ENCODE results near the gene TXN.

Gene TXN

DNA sequence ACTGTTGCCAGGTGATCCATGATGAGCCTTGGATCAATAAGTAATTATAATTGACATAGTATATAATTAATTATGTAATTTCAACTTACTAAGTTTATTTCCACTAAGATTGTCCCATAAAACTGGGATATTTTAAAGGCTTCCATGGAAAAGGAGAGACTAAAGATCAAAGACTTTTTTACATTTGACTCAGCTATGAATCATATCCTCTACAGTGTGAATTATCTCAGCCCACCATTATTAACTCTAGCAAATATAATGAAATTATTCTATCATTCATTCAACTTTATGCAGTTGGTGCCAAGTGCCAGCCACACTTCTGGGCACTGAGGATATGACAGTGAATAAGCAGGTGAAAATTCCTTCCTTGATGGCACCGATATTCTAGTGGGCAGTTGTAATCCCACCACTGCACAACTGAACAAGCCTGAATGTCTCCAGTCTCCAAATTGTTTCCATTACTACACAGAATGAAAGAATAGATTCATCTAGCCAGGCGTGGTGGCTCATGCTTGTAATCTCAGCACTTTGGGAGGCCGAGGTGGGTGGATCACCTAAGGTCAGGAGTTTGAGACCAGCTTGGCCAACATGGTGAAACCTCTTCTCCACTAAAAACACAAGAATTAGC, 21.9 kb upstream of the TXN start:
- H3K4me3 ChIP-seq (replicated peaks; ENCODE audit: low read depth, low read length) = no peak overlapping the region
- TF ChIP-seq, protein P1, sequence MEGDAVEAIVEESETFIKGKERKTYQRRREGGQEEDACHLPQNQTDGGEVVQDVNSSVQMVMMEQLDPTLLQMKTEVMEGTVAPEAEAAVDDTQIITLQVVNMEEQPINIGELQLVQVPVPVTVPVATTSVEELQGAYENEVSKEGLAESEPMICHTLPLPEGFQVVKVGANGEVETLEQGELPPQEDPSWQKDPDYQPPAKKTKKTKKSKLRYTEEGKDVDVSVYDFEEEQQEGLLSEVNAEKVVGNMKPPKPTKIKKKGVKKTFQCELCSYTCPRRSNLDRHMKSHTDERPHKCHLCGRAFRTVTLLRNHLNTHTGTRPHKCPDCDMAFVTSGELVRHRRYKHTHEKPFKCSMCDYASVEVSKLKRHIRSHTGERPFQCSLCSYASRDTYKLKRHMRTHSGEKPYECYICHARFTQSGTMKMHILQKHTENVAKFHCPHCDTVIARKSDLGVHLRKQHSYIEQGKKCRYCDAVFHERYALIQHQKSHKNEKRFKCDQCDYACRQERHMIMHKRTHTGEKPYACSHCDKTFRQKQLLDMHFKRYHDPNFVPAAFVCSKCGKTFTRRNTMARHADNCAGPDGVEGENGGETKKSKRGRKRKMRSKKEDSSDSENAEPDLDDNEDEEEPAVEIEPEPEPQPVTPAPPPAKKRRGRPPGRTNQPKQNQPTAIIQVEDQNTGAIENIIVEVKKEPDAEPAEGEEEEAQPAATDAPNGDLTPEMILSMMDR (IDR thresholded peaks at IDR 0.05; ENCODE audit: low read depth, low read length, missing control alignments) = no peak
- DNase-seq (ENCODE audit: extremely low read depth, low read depth) = no peak

DNA sequence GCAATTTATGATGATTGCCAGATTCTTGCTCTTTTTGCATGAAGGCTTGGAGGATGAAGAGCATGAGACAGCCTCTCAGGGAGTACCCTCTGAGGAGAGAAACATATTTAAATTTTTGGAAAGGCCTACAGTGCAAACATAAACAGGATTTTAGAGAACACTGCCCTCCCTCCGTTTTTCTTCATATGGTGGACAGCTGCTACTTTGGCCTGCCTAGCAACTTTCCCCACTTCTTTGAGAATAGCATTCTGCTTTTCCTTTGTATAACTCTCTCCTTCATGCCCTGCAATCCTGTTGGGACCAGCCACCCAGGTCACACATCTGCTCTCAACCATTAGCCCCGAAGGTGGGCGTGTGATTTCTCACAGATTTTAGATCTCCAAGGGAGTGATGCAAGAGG, 20.5 kb upstream of the TXN start:
- H3K4me3 ChIP-seq (replicated peaks; ENCODE audit: low read depth, low read length) = no peak overlapping the region
- peak; percentile 30 for DNase-seq (ENCODE audit: extremely low read depth, low read depth)
- TF ChIP-seq, protein P1 (IDR thresholded peaks at IDR 0.05; ENCODE audit: low read depth, low read length, missing control alignments) = no peak

DNA sequence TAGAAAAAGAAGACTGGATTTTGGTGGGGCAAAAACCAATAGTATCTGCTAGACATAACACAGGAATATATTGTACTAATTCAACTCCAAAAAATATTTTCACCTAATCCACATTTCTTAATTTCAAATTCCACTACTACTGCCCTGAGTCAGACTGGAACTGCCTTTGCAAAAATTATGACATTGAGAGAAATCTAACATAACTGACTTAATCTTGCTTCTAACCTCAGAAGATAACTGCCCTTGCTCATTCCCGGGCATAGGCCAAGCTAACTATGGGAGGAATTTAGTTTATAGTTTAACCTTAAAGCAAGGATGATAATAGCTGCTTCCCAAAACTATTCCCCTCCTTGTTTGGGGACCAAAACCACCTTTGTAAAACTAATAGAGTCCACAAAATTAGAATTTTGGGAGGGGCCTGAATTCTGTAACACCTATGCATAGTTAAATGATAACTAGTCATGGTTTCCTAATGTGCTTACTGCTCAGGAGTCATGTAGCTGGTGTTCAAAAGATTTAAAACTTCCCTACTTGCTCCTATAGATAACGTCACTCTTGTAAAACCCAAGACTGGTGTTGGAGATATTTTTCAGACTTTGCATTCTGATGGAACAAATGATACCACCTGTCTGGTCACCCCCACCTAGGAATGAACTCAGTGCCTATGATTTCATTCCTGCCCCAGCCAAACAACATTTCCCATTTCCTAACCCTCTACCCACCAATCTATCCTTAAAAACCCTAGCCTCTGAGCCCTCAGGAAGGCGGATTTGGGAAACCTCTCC, 14.1 kb upstream of the TXN start:
- no peak overlapping the region for H3K4me3 ChIP-seq (replicated peaks; ENCODE audit: low read depth, low read length)
- TF ChIP-seq, protein P1 (IDR thresholded peaks at IDR 0.05; ENCODE audit: low read depth, low read length, missing control alignments) = no peak
- no peak for DNase-seq (ENCODE audit: extremely low read depth, low read depth)

DNA sequence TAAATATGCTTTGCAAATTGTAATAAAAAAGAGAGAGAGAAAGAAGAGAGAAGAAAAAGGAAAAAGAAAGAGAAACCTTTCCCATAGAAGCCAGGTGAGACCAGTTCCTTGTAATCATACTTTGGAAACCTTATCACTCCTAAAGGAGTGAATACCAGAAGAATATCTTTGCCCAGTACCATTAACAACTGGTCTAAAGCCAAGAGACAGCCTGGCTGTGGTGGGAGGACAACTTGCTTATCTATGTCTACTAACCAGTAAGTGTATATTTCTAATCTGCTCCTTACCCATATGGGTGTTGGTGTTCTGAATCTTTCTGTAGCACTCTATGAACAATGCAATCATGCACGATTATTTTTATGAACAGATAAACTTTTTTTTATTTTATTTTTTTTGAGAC, 10.5 kb upstream of the TXN start:
- TF ChIP-seq, protein P1 (IDR thresholded peaks at IDR 0.05; ENCODE audit: low read depth, low read length, missing control alignments) = no peak
- DNase-seq (ENCODE audit: extremely low read depth, low read depth) = no peak
- H3K4me3 ChIP-seq (replicated peaks; ENCODE audit: low read depth, low read length) = no peak overlapping the region

DNA sequence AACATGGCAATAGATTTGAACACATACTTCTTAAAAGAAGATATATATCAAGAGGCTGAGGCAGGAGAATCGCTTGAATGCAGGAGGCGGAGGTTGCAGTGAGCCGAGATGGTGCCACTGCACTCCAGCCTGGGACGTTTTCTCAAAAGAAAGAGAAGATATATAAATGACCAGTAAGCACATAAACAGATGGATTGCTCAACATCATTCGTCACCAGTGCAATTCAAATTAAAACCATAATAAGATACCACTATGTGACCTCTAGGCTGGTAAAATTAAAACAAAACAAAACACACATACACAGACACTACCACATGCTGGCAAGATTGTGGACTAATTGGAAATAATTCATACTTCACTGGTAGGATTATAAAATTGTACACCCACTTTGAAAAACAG, 5.3 kb upstream of the TXN start:
- no peak overlapping the region for H3K4me3 ChIP-seq (replicated peaks; ENCODE audit: low read depth, low read length)
- DNase-seq (ENCODE audit: extremely low read depth, low read depth) = peak; percentile 33
- TF ChIP-seq, protein P1 (IDR thresholded peaks at IDR 0.05; ENCODE audit: low read depth, low read length, missing control alignments) = no peak

DNA sequence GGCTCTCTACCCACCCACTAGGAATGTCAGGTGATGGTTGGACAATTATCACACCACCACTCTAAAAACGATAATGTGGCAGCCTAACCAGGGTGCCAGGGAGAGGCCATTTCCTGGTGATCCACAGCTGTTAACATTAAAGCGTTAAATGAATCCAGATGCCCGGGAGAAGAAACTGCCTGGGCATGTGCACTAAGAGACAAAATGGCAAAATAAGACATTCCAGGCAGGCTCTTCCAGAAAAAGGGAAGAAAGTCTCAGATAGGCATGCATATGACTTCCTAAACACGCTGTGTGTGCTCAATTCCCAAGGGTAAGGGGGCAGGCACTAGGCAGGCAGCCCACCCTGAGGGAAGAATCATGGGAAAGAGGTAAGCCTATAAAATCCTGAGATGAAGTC, 4.6 kb upstream of the TXN start:
- 0 out of 2 replicates have a peak overlapping the region, but pooled peaks have one; percentile 16 for H3K4me3 ChIP-seq (replicated peaks; ENCODE audit: low read depth, low read length)
- TF ChIP-seq, protein P1 (IDR thresholded peaks at IDR 0.05; ENCODE audit: low read depth, low read length, missing control alignments) = no peak
- peak; percentile 56 for DNase-seq (ENCODE audit: extremely low read depth, low read depth)
